Motor neuron (in vitro differentiated cells): ENCODE results near the gene MTO1. TPM values are rescaled to one million over a fixed set of nuclear protein-coding genes. Genes with fewer than 3 reads are reported as not detected.
"Not testable (repeated sequence)": the region's sequence is repeated elsewhere in the genome, so short reads cannot be mapped to it uniquely, and the experiment has no call there.

ENCODE experiments used
- ATAC-seq, 8 experiments: fragments of 200-7000 bp; cut with Tn5 transposase; replicated peaks in 6 of 8; 2 replicates each; pipeline ENCODE4 v1.8.0; 2021; ENCODE audit warnings: mild to moderate bottlenecking in 8 of 8, moderate library complexity in 8 of 8
- H3K27ac ChIP-seq, 2 donors: fragments of 250-450 bp; sonication (Bioruptor Pico); 2 replicates each; pipeline ENCODE4 v1.9.0; 2021; ENCODE audit warnings: antibody characterized with exemption in 2 of 2, mild to moderate bottlenecking in 2 of 2, moderate library complexity in 1 of 2
- H3K4me1 ChIP-seq, 2 donors: fragments of 250-450 bp; sonication (Bioruptor Pico); replicated peaks in 1 of 2; 2 replicates each; pipeline ENCODE4 v1.6.1; 2021; ENCODE audit warnings: antibody characterized with exemption in 2 of 2, mild to moderate bottlenecking in 2 of 2, moderate library complexity in 1 of 2
- H3K4me3 ChIP-seq, 5 donors: fragments of 250-450 bp; sonication (Bioruptor Pico); 2 replicates each; pipeline ENCODE4 v1.9.0; 2021; ENCODE audit warnings: antibody characterized with exemption in 5 of 5, mild to moderate bottlenecking in 5 of 5, moderate library complexity in 4 of 5
- WGBS, 10 experiments: fragments of 450-650 bp; shearing (Covaris generic); methylation state at CpG; one replicate each; pipeline ENCODE4 v1.0.0; 2022; 5-methylcytosine and 5-hydroxymethylcytosine counted together
- in situ Hi-C, 9 experiments: fragments of 400-800 bp; cut with MboI; loops; one replicate each; pipeline ENCODE4 v1.15.0; 2021; ENCODE audit warnings: low sequenced_read_pairs in 9 of 9, low pct_unique_long_range_greater_than_20kb in 2 of 9; ENCODE audit not compliant: unreplicated experiment in 9 of 9
- total RNA-seq, 8 experiments: library from RNA; unstranded; fragments of 300-600 nt; gene quantifications; 2 replicates each; pipeline versions ENCODE4 v1.2.3 to v1.2.4, GENCODE V29; 2022

MTO1 gene, protein sequence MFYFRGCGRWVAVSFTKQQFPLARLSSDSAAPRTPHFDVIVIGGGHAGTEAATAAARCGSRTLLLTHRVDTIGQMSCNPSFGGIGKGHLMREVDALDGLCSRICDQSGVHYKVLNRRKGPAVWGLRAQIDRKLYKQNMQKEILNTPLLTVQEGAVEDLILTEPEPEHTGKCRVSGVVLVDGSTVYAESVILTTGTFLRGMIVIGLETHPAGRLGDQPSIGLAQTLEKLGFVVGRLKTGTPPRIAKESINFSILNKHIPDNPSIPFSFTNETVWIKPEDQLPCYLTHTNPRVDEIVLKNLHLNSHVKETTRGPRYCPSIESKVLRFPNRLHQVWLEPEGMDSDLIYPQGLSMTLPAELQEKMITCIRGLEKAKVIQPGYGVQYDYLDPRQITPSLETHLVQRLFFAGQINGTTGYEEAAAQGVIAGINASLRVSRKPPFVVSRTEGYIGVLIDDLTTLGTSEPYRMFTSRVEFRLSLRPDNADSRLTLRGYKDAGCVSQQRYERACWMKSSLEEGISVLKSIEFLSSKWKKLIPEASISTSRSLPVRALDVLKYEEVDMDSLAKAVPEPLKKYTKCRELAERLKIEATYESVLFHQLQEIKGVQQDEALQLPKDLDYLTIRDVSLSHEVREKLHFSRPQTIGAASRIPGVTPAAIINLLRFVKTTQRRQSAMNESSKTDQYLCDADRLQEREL
- 10 to 100 TPM; 18.9 to 35.1 (median 25.2) TPM for total RNA-seq

DNA sequence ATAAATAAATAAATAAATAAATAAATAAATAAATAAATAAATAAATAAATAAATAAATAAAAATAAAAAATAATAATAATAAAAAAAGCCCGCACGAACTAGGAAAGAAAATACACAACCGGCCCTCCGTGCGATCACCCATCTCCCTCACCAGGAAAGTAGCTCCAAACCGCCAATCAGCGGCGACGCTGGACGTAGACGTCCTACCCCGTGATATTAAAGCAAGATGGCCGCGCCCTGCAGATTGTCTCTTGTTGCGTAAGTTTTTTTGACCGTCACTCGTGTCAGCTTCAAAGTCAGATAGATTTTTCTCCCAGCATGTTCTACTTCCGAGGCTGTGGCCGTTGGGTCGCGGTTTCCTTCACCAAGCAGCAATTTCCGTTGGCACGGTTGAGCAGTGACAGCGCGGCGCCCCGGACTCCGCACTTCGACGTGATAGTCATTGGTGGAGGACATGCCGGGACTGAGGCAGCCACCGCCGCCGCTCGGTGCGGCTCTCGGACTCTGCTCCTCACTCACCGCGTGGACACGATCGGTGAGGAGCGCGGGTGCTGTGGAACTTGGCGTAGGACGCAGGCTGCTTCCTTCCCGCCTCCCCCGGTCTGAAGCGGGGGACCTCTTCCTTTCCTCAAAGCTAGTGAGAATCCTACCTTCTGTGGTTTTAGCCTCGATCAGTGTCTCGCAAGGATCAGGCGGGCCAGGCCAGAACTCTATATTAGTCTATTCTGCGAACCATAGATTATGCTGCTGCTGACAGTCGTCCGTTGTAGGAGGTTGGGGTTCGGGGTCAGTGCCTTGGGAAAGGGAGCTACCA is at the start of gene MTO1:
Gene MTO1, plus strand, starts transcription at position 201 of the 814 bp plus-strand sequence. Its CDS starts 118 bp downstream, at position 319.
- Histone ChIP-seq H3K4me1 (peaks cover 12 to 19% of the 10 kb centered on the region in 2 donors), H3K27ac (peak within 1 kb of the TSS; percentile 89 to 93), H3K4me3 (peak within 1 kb of the TSS; percentile 63 to 93 (median 81))
- WGBS, 10 experiments: 0 to 3% (median 0%) methylated on average over 2 to 34 of the region's 55 CpGs; no CpG with 5 or more reads in 2 of the 10 experiments
- in situ Hi-C loops: no loop called here
- peak; percentile 91 to 98 (median 95) for ATAC-seq

DNA sequence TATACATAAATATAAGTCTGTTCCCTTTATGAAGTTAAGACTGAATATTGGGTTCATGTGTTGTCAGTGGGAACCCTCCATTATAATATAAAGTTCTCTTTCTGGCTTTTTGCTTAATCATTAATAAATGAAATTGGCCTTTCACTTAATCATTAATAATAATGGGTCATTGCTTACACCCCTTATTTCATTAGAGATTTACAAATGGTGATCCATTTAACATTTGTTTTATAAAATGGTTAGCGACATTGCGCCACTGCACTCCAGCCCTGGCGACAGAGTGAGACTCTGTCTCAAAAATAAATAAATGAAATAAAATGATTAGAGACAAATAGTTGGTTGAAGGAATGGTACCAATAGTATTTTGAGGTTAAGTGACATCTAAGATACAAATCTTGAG is 48.4 kb upstream of the MTO1 start:
- Histone ChIP-seq H3K4me1 (no peaks in the 10 kb centered on the region), H3K27ac (no peak overlapping the region), H3K4me3 (no peak overlapping the region)
- in situ Hi-C loops: no loop called here
- WGBS, 10 experiments: 86 to 100% (median 100%) methylated on average over 3 of the region's 3 CpGs; no CpG with 5 or more reads in 1 of the 10 experiments
- ATAC-seq: no peak

- ATAC-seq: no peak
- Histone ChIP-seq H3K27ac (no peak overlapping the region), H3K4me3 (no peak overlapping the region), H3K4me1 (no peaks in the 10 kb centered on the region)
- in situ Hi-C loops: no loop called here
- WGBS, 10 experiments: 70 to 100% (median 86%) methylated on average over 1 to 11 of the region's 11 CpGs
These were observed 43.3 kb upstream of the MTO1 start for GRCh38 chr6:73418081-73418741.

- no peak for ATAC-seq
These were observed 40.0 kb upstream of the MTO1 start for GRCh38 chr6:73421534-73421933.

DNA sequence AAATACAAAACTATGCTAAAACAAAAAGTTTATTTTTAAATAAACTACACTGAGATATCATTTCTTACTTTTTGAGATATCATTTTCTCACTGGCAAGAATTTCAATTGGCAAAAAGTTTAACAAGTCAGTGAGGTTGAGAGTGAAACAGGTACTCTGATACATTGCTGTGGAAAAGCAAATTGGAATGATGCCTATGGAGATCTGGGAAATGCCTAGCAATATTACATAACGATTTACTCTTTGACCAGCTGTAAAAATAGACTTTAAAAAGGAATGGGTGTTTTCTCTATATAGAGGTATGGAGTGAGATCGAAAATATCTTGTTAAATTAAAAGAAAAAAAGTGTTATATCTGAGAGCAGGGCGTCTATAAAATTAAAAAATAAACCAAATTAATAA is 26.3 kb upstream of the MTO1 start:
- in situ Hi-C loops: no loop called here
- H3K4me3 ChIP-seq: no peak overlapping the region
- H3K4me1 ChIP-seq: no peaks in the 10 kb centered on the region
- whole genome bisulfite sequencing, 10 experiments: 54 to 100% (median 72%) methylated on average over 1 to 3 of the region's 3 CpGs; no CpG with 5 or more reads in 1 of the 10 experiments
- H3K27ac ChIP-seq: no peak overlapping the region
- ATAC-seq: no peak

More at GRCh38 chr6:73421534-73421933, 40.0 kb upstream of the MTO1 start:
- Histone ChIP-seq H3K4me3 (no peak overlapping the region), H3K4me1 (no peaks in the 10 kb centered on the region), H3K27ac (no peak overlapping the region)
- in situ Hi-C loops: no loop called here
- 0 to 100% (median 92%) methylated on average over 1 to 2 of the region's 2 CpGs; no CpG with 5 or more reads in 3 of the 10 experiments for WGBS, 10 experiments

- ATAC-seq: no peak
- H3K4me3 ChIP-seq: no peak overlapping the region
- in situ Hi-C loops: no loop called here
- 76 to 100% (median 95%) methylated on average over 1 to 3 of the region's 3 CpGs for whole genome bisulfite sequencing, 10 experiments
- no peak overlapping the region for H3K27ac ChIP-seq
- no peaks in the 10 kb centered on the region for H3K4me1 ChIP-seq
These were observed 18.0 kb upstream of the MTO1 start for GRCh38 chr6:73443555-73443954.

GRCh38 chr6:73451223-73452106 is 10.1 kb upstream of the MTO1 start:
- no peaks in the 10 kb centered on the region for H3K4me1 ChIP-seq
- ATAC-seq: peak in 4 of 8 experiments; percentile 34 to 81 (median 66)
- in situ Hi-C loops: no loop called here
- WGBS, 10 experiments: 0 to 83% (median 13%) methylated on average over 2 to 19 of the region's 79 CpGs; no CpG with 5 or more reads in 2 of the 10 experiments
- H3K4me3 ChIP-seq: no peak overlapping the region
- H3K27ac ChIP-seq: no peak overlapping the region

- Histone ChIP-seq H3K4me1 (no peaks in the 10 kb centered on the region), H3K27ac (no peak within 1 kb of the TSS), H3K4me3 (no peak within 1 kb of the TSS)
- ATAC-seq: peak in 3 of 8 experiments; percentile 74 to 85 (median 81)
- in situ Hi-C loops: no loop called here
- 13 to 50% (median 38%) methylated on average over 2 to 10 of the region's 23 CpGs; no CpG with 5 or more reads in 5 of the 10 experiments for WGBS, 10 experiments
These were observed 9.5 kb upstream of the MTO1 start, which contains the start of gene CGAS for GRCh38 chr6:73452107-73452461. TSS of gene CGAS (minus strand) at chr6:73452297. CDS start at chr6:73452181, 116 bp downstream.

- Histone ChIP-seq H3K4me1 (peaks cover 10 to 11% of the 10 kb centered on the region in 2 donors), H3K4me3 (no peak overlapping the region), H3K27ac (no peak overlapping the region)
- 43 to 86% (median 71%) methylated on average over 1 to 3 of the region's 3 CpGs for WGBS, 10 experiments
- in situ Hi-C loops: no loop called here
- ATAC-seq: no peak
These were observed 5.5 kb upstream of the MTO1 start for GRCh38 chr6:73455865-73456629.

DNA sequence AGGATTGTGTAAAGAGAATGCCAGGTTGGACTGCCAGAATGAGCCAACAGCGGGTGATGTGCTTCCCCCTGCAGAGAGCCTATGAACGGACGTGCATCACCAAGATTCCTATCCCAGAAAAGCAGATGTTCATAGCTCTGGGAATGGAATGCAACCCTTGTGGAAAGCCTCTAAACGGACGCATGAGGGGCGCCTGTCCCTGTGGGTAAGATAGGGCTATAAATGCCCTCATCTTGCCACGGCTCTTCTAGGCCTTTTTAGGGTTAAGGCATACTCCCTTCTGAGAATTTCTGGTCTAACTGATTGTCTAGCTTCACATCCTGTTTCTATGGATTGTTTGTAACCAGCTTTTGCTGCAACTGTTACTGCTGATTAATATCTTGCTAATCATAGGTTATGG is 2.1 kb upstream of the MTO1 start:
- 55 to 100% (median 97%) methylated on average over 1 to 5 of the region's 7 CpGs; no CpG with 5 or more reads in 4 of the 10 experiments for WGBS, 10 experiments
- H3K27ac ChIP-seq, in situ Hi-C loops: not testable (repeated sequence)

GRCh38 chr6:73460056-73460455 is 1.5 kb upstream of the MTO1 start:
- peaks cover 12 to 19% of the 10 kb centered on the region in 2 donors for H3K4me1 ChIP-seq
- WGBS, 10 experiments: 17 to 93% (median 42%) methylated on average over 1 to 4 of the region's 5 CpGs; no CpG with 5 or more reads in 3 of the 10 experiments

More for the DNA sequence above, 2.1 kb upstream of the MTO1 start:
- ATAC-seq, H3K4me3 ChIP-seq: not testable (repeated sequence)
- peaks cover 12 to 19% of the 10 kb centered on the region in 2 donors for H3K4me1 ChIP-seq

More at GRCh38 chr6:73460056-73460455, 1.5 kb upstream of the MTO1 start:
- Histone ChIP-seq H3K27ac (peak overlapping the region in 1 of 2 donors; percentile 49), H3K4me3 (no peak overlapping the region)
- peak in 5 of 8 experiments; percentile 5 to 44 (median 37) for ATAC-seq
- in situ Hi-C loops: no loop called here
